ENCODE data around the gene SQSTM1.
"Not testable (repeated sequence)": the region's sequence is repeated elsewhere in the genome, so short reads cannot be mapped to it uniquely, and the experiment has no call there.

SQSTM1 gene

DNA sequence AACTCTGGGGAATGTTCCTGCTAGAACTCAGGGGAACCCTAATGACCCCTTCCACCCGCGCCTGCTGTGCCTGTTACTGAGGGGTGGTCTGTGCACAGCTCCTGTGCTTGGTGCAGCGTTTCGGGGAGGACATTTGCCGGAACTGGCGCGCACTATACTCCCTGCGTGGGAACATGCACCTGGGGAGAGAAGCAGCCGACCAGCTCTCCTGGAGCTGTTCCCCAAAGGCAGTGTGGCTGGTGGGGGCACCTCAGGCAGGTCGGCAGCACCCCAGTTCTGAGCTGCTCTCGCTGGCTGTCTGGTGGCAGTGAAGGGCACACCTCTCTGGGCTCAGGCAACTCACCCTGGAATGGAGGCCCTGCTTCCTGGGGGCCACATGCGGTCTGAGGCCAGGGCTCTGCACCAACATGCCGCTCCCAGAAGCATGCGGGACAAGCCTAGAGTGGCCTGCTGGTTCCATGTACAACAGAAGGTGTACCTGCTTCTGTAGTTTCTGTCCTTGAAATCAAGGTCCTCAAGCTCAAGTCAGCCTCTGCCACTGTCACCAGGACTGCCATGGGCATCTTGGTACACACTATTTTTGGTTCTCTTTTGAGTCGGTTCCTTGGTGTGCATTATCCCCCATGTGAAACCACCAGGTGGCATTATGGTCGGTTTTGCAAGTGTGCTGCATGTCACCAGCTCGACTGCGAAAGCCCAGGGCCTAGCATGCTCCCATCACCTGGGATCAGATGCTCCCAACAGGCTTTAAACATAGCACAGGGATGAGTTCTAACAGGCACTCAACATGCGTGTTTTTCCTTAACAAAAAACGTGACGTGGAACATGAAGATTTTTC lies 45.8 kb downstream of the SQSTM1 start:
- peak in 4 of 10 donors; percentile 22 to 84 (median 38) for DNase-seq
- intact Hi-C loops (cut with DNase I), result no loop called here

DNA sequence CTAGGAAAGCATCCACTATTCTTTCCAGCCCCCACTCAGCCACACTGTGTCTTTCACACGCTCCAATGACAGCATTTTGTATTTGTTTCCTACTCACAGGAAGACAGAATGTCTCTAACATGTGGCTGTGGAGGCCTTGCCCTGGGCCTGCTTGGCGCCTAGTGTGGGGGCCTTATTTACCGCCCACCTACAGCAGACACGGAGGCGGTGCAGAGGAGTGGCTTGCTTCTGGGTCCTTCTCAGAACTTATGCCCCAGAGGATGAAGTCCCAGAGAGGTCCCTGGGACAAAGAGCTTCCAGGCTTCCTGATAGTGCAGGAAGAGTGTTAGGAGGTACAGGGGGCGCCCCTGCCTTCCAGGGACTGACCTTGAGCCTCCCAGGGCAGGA lies 46.4 kb downstream of the SQSTM1 start:
- intact Hi-C loops (cut with DNase I), result no loop called here
- DNase-seq, result peak in 1 of 10 donors; percentile 9

DNA sequence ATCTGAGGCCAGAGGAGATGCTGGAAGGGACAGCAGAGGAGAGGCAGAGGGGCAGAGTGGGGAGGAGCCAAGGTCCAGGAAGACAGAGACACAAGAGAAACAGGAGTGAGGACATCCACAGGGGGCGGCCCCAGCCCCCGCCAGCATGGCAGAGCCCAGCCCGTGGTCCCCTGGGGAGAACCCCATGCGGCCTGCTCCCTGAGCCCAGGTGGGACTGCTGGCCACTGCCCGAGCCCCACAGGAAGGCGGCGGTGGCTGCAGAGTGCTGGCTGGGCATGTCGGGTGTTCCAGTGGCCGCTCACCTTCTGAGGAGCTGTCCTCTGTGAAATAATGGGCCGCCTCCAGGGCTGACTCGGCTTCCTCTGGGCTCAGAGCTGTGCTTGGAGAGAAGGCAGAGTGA lies 46.8 kb downstream of the SQSTM1 start:
- intact Hi-C loops (cut with DNase I), result no loop called here
- DNase-seq, result peak in 1 of 10 donors; percentile 70

DNA sequence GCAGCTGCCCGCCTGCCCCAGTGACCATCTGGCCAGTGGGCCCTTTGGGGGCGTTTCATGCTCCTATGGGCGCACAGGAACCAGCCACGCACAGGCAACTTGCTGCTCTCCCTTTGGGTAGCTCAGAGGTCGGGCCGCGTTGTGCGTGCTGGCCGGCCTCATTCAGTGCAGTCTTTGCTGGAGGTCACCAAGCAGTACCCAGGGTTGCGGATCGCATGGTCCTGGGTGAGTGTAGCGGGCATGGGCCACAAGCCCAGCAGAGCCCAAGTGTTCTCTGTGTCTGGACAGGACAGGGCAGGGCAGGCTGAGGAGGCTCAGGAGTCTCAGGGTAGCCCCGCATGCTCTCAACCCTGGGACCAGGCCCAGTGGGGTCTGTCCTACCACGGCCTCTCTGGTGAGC lies 47.8 kb downstream of the SQSTM1 start:
- peak in 1 of 10 donors; percentile 72 for DNase-seq
- intact Hi-C loops (cut with DNase I), result no loop called here

DNA sequence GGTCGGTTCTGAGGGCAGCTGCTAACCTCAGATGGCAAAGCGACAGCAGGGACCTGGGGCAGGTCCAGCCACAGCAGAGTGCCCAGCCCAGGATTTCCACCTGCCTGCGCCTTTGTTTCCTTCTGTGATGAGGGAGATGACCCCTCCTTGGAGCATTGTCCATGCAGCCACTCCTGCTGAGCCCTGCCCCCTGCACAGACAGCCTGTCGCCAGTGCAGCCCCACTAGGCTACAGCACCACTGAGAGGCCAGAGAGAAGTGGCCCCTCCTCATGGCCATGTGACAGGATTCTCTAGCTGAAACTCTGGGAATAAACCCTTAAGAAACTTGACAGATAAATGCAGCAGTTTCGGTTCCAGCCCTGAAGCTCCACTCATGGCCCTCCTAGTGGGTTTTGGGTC lies 48.4 kb downstream of the SQSTM1 start:
- intact Hi-C loops (cut with DNase I), result no loop called here
- DNase-seq, result peak in 1 of 10 donors; percentile 35

DNA sequence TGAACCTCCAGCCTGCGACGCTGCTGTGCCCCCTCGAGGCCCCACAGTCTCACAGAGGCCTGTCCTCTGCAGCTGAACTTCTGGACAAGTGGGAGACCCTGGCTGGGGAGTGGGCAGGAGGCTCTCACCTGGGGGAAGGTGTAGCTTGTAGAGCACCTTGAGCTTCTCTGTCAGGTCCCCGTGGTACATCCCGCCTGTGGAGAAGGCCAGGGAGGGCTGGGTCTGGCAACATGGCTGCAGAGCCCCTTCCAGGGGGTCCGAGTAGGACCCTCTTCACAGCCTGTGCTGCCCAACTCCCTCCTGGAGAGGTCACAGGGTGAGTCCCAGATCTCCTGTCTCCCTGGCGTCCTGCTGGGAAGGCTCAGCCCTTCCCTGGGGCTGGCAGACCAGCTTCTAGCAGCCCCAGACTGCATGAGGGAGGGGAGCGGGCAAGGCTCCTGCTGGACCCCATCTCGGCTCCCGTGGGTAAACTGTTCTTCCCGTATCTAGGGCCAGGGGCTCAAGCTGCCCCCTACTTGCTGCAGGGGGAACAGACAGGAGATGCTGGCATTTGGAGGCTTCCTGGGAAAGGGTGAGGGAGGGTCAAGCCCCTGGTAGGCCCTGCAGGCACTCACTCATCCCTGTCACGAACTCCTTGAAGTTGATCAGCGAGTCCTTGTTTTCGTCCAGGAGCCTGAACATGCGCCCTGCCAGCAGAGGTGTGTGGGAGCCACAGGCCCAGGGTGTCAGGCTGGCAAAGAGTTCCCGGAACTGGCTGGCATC lies 49.1 kb downstream of the SQSTM1 start:
- intact Hi-C loops (cut with DNase I), result no loop called here
- DNase-seq, result peak in 2 of 10 donors; percentile 36 to 69

DNA sequence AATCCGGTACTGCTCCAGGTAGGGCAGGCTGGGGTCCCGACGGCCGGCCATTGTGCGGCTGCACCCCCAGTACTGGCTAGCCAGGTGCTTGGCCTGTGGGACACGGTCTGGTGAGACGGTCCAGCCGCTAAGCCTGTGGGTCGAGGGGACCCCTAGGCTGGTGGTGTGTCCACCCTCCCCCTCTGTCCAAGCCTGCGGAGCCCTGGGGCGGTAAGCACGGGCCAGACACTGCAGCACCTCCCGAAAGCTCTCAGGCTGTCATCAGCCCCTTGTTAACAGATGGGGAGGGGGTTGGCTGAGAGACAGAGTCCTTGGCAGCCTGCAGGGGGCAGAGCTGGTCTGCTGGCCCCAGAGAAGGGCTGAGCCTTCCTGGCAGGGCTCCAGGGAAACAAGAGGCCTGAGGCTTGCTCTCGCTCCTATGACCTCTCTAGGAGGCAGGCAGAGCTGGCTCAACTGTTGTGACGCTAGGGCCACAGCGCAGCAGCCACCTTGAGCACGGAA lies 49.7 kb downstream of the SQSTM1 start:
- intact Hi-C loops (cut with DNase I), result no loop called here
- peak in 4 of 10 donors; percentile 31 to 91 (median 63) for DNase-seq

DNA sequence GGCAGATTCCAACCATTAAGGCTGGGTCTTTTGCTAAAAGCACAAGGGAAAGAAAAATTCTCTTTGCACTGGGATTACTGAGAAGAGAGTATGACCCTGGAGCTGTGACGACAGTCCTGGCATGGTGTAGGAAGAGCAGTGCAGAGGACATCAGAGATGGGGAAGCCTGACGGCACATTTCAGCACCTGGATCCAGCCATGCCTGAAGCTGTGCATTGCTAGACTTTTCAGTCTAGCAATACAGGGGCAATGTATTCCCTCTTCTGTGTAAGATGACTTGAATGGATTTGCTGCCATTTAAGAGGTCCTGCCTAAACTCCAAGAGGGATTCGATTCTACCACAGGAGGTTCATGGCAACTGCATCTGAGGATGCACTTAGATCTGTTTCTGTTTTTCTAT lies 50.2 kb downstream of the SQSTM1 start:
- intact Hi-C loops (cut with DNase I), result no loop called here
- DNase-seq, result no peak

DNA sequence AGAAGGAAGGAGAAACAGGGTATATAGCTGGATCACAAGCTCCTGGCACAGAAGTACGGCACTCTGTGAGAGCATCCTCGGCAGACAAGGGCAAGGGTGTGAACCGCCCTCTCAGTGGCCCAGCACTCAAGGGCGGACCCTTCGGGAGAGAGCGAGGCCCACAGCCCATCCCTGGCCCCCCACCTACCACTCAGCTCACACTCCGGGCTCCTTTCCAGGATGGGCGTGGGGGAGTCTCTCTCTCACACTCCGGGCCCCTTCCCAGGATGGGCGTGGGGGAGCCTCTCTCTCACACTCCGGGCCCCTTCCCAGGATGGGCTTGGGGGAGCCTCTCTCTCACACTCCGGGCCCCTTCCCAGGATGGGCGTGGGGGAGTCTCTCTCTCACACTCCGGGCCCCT lies 50.8 kb downstream of the SQSTM1 start:
- peak in 1 of 10 donors; percentile 46 for DNase-seq
- intact Hi-C loops (cut with DNase I), result not testable (repeated sequence)

DNA sequence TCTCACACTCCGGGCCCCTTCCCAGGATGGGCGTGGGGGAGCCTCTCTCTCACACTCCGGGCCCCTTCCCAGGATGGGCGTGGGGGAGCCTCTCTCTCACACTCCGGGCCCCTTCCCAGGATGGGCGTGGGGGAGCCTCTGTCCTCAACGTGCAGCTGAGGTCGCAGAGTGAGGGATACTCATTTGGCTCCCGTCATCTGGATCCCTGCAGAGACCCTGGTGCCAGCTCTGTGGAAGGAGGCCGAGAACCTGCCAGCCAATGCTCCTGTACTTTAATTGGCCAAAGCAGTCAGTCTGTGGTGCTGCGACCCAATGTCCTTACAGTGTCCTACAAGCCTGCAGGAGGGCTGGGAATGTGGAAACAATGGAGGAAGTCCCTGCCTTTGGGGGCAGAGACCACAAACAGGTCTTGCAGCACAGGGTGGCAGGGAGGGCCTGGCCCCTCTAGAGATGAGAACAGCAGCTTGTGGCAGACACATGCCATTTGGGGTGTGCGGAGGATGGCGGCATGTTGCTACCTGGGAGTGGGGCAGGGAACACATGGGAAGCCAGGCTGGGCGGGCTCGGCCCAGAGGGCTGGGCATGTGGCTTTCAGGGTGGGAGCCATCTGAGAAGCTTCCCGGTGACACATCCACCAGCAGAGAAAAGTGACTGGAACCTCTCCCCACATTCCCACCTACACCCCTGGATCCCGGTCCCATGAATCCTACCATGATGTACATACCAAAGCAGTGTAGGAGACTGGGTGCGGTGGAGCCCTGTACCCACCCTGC lies 51.5 kb downstream of the SQSTM1 start:
- intact Hi-C loops (cut with DNase I), result no loop called here
- DNase-seq, result peak in 2 of 10 donors; percentile 69 to 72

DNA sequence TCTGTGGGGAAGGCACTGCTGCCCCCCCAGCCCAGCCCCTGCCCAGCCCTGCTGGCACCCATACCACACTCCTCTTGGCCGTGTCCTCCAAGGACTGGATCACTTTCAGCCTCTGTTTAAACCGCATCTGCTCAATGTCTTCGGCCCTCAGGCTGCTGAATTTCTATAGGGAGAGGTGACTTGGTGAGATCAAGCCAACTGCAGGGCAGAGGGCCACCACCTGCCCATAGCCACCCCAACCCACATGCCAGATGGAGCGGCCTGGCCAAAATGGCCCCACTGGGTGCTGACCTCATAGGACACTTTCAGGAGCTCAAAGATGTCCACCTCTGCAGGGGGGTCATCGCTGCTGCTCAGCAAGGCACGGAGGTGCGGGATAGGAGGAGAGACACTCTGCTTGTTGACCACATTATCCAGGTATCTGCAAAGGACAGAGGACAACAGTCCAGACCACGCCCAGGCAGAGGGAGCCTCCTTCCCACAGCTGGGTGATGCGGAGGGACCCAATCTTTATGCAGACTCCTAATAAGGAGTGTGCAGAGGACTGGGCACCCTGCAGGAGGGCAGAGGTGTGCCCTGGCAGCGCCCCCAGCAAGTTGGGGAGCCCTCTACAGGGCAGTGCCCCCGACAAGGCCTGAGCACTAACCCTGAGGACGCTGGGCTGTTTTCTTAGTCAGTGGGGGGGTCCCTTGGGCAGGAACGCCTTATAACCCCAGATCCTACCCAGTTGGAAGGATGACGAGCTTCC lies 52.3 kb downstream of the SQSTM1 start:
- DNase-seq, result peak in 1 of 10 donors; percentile 15
- intact Hi-C loops (cut with DNase I), result no loop called here

DNA sequence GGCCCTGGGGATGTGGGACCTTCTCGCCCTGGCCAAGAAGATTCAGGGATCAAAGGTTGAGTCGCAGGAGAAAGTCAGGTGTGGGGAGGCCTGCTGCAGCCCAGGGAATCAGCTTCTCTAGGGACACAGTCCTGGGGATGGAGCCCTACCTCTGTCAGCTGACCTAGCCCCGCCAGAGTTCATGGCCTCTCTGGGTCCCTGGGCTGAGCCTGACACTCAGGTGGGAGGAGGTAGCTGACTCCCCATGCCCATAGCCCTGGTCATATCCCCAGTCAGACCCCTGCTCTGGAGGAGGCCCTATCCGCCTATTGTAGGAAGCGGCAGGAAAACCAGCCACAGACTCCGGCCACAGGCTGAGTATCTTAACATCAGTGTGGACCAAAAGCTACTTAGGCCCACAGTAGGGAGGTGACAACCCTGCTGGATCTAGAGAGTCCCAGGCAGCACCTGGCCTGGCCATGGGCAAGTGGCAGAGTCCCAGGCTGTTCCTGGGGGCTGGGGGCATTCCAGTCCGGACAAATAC lies 52.9 kb downstream of the SQSTM1 start:
- intact Hi-C loops (cut with DNase I), result no loop called here
- peak in 2 of 10 donors; percentile 16 to 34 for DNase-seq

DNA sequence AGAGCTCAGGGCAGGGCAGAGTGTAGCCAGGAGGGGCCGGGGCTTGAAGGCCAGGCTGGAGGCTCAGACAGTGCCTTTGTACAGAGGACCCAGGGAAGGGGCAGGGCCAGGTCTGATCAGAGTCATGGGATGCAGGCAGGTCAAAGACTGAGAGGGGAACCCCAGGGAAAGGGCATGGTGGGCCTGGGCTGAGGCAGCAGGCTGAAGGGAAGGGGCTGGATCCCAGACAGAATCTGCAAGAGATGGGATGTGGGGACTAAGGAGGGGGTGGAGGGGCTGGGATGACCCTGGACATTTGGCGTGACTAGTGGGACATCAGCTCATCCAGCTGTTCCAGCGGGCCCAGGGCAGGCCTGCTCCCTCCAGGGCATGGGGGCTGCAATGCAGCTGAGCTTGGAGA lies 53.4 kb downstream of the SQSTM1 start:
- peak in 2 of 10 donors; percentile 30 to 35 for DNase-seq
- intact Hi-C loops (cut with DNase I), result no loop called here

DNA sequence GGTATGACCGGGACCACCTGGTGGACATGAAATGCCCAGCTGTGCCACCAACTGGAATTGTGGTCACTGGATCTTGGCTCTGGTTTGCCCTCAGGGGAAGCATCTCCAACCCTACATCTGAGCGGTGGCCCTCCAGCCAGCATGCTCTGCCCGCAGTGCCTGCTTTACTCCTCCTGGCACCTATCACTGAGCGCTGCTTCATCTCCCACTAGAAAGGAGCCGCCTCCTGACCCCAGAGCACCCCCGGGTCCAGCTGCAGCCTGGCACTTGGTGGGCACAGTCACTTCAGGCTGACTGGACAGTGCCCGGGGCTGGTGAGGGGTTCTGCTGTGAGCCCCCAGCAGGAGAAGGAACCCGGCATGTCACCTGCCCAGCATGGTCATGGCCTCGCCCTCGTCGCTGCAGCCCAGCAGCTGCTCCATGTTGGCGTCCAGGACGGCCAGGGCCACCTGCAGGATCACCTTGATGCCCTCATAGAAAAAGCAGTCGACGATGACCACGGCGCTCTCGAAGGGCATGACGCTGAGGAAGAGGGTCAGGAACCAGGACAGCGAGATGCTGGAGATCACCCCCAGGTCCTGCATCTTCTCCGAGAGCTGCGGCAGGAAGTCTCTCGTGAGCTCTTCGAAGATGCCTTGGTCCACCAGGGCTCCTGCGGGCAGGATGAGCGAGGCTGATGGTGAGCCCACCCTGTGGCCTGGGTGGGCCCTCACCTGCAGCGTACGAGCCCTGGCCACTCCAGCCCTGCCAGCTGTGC lies 54.0 kb downstream of the SQSTM1 start:
- peak in 2 of 10 donors; percentile 65 to 74 for DNase-seq
- intact Hi-C loops (cut with DNase I), result no loop called here

DNA sequence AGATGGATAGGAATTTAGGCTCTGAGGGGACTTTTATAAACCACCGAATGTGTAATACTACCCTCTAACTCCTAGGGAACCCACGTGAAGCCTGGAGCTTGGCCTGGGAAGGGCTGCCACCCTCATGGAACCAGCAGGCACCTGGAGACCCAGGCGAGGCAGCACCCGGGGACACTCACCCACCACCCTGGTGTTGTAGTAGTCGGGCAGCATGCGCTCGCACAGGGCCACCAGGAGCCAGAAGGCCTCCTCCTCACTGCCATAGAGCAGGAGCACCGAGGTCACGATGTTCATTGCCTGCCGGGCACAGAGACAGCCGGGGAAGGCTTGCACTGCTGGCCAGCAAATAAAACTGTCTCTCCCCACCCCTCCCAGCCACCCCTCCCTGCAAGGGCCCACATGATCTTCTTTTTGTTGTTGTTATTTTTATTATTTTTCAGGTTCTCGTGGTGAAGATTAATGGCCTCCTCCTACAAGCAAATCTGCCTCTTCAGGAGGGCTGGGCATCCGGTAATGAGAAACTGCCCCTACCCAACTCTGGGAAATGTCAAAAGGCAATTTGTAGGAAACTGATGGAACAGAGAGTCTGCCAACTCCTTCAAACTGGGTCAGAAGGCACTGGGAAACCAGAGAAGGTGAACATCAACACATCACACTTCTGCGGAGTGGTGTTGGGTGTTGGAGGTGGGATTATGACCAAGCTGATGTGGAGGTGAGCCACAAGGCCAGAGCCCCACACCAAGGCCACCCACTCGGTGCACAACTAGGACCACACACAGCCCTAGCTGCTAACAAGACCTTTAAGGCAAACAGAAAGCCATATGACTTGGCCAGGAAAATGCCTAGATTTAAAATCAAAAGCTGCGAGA lies 55.3 kb downstream of the SQSTM1 start:
- intact Hi-C loops (cut with DNase I), result no loop called here
- peak in 2 of 10 donors; percentile 27 to 62 for DNase-seq

DNA sequence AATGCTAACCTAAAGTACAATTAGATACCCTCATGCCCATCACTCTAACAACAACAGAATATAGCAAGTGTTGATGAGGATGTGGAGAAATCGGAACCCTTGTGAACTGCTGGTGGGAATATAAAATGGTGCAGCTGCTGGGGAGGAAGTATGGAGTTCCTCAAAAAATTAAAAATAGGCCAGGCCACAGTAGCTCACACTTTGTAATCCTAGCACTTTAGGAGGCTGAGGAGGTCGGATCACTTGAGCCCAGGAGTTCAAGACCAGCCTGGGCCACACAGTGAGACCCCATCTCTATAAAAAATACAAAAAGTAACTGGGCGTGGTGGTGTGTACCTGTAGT lies 55.9 kb downstream of the SQSTM1 start:
- DNase-seq, result no peak
- intact Hi-C loops (cut with DNase I), result no loop called here

DNA sequence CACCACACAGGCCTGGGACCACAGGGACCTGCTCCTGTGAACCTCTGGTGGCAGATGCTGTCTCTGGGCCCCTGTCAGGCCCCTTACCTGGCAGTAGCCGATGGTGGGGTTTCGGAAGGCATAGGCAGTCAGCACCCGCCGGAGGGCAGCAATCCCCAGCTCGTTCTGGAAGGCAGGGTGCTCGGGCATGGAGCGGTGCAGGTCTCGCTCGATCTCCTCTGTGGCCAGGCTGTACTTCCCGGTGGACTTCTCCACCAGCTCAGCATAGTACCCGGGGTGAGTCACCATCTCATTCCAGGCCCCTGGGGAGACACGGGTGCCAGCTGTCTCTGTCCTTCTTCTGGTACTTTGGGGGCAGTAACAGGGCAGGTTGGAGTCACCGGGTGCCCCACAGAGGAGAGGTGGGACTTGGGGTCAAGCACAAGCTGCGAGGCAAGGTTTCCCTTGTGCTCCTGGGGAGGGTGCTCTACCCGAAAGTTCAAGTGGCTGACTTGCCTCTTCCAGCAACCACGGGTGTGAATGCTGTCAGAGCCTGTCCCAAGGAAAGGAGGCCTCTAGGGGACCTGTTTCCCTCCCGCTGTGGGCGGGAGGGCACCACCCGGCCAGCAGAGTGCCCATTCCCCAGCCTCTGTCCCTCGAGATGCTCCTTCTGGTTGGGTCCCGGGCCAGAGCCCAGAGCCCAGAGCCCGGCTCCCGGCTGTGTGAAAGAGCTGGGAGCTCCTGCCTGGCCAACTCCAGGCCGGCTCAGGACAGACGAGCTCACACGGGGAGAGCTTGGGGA lies 57.7 kb downstream of the SQSTM1 start:
- peak in 2 of 10 donors; percentile 37 to 64 for DNase-seq
- intact Hi-C loops (cut with DNase I), result no loop called here

All from posterior cingulate gyrus (tissue), 11 donors.